K562 (cell line): ENCODE measurements around the gene ST6GALNAC3. TPM values are rescaled to one million over a fixed set of nuclear protein-coding genes. Genes with fewer than 3 reads are reported as not detected.

Source experiments
- ATAC-seq: fragments of 200-7000 bp; cut with Tn5 transposase; 3 replicates; pipeline ENCODE4 v1.9.1; 2020; ENCODE audit warnings: moderate library complexity
- BruUV-seq: library from RNA; stranded (reverse); fragments of 400-500 nt; replicated peaks from 2 replicates; lab custom pipeline; 2021; lab: Mats Ljungman, UMichigan
- CTCF ChIA-PET: fragments of 300-600 bp; formaldehyde crosslinking; extraction: SDS; loops from one replicate; lab custom pipeline; 2021; ENCODE audit warnings: low intra/inter-chr PET ratio; lab: Yijun Ruan, JAX
- POLR2A ChIA-PET: fragments of 300-600, 350-650 bp; sonication (Branson Sonifier 250); formaldehyde crosslinking; extraction: SDS; loops from one replicate; lab custom pipeline; 2021; ENCODE audit warnings: antibody characterized with exemption, inconsistent platforms; lab: Yijun Ruan, JAX
- DNase-seq, 4 experiments: peaks; one replicate each; pipeline versions ENCODE4 v3.0.0 to v3.0.0-alpha.2; 2011 to 2018; ENCODE audit warnings: low spot score in 3 of 4, mixed read lengths in 3 of 4; ENCODE audit errors: extremely low read depth in 1 of 4
- FAIRE-seq: peaks from 2 replicates; lab custom pipeline; 2011; peaks lifted over from hg19 to GRCh38; lab: Jason Lieb, UNC
- H2AFZ ChIP-seq: 2 replicates; pipeline ENCODE4 v1.6.0; 2011; ENCODE audit warnings: low read depth, low read length, control low read depth, inconsistent platforms
- H3K27ac ChIP-seq: fragments of 200-600 bp; 3 replicates; pipeline ENCODE4 v1.8.0; 2011; ENCODE audit warnings: low read depth, mild to moderate bottlenecking, control low read depth, inconsistent platforms, low read length, moderate library complexity, mixed read lengths; ENCODE audit errors: extremely low read depth
- H3K27me3 ChIP-seq, 2 experiments: fragments of 300-600 bp in 1 of 2; 2 replicates in 1 of 2; 3 replicates in 1 of 2; pipeline versions ENCODE4 v1.6.0 to v1.8.0; 2011; ENCODE audit warnings: inconsistent platforms in 2 of 2, low read length in 2 of 2, mild to moderate bottlenecking in 1 of 2, mixed read lengths in 1 of 2, moderate library complexity in 1 of 2; ENCODE audit not compliant: control insufficient read depth in 2 of 2, insufficient read depth in 2 of 2
- H3K36me3 ChIP-seq: fragments of 300-600 bp; 3 replicates; pipeline ENCODE4 v1.8.0; 2011; ENCODE audit warnings: mild to moderate bottlenecking, low read length, inconsistent platforms; ENCODE audit not compliant: control insufficient read depth, insufficient read depth
- H3K4me1 ChIP-seq, 2 experiments: fragments of 200-600 bp in 1 of 2; replicated peaks in 1 of 2; 2 replicates in 1 of 2; 3 replicates in 1 of 2; pipeline versions ENCODE4 v1.5.1 to v1.8.0; 2011; ENCODE audit warnings: inconsistent platforms in 2 of 2, low read length in 2 of 2, mild to moderate bottlenecking in 1 of 2, mixed read lengths in 1 of 2, moderate library complexity in 1 of 2; ENCODE audit not compliant: control insufficient read depth in 2 of 2, insufficient read depth in 2 of 2
- H3K4me2 ChIP-seq: 2 replicates; pipeline ENCODE4 v1.6.1; 2011; ENCODE audit warnings: low read length, control low read depth, inconsistent platforms, mixed read lengths; ENCODE audit not compliant: insufficient read depth
- H3K4me3 ChIP-seq: fragments of 200-600 bp; sonication (generic), shearing (Covaris generic); 2 replicates; pipeline ENCODE4 v1.5.1; 2016; ENCODE audit warnings: control low read depth, inconsistent platforms
- H3K79me2 ChIP-seq: fragments of 200-600 bp; 3 replicates; pipeline ENCODE4 v1.8.0; 2011; ENCODE audit warnings: low read length, inconsistent platforms; ENCODE audit not compliant: control insufficient read depth, insufficient read depth
- H3K9ac ChIP-seq, 2 experiments: 2 replicates each; pipeline versions ENCODE4 v1.6.0 to v1.6.1; 2011; ENCODE audit warnings: low read depth in 2 of 2, low read length in 2 of 2, control low read depth in 1 of 2, inconsistent platforms in 1 of 2, mild to moderate bottlenecking in 1 of 2, mixed read lengths in 1 of 2; ENCODE audit not compliant: insufficient read depth in 1 of 2
- H3K9me1 ChIP-seq: one replicate; pipeline ENCODE4 v1.6.0; 2011; ENCODE audit warnings: inconsistent platforms, mild to moderate bottlenecking, low read length, moderate library complexity; ENCODE audit not compliant: control insufficient read depth, insufficient read depth
- H3K9me3 ChIP-seq: replicated peaks from 2 replicates; pipeline ENCODE4 v1.5.1; 2011; ENCODE audit warnings: low read depth, low read length, inconsistent platforms; ENCODE audit not compliant: control insufficient read depth, insufficient read depth
- H4K20me1 ChIP-seq: replicated peaks from 2 replicates; pipeline ENCODE4 v1.6.1; 2011; ENCODE audit warnings: low read length, inconsistent platforms, mixed read lengths; ENCODE audit not compliant: control insufficient read depth, insufficient read depth
- BRF2 ChIP-seq: IDR thresholded peaks from 3 replicates; pipeline ENCODE4 v1.6.1; 2011; ENCODE audit warnings: borderline replicate concordance, mild to moderate bottlenecking; ENCODE audit not compliant: insufficient read length, insufficient read depth
- CHAMP1 ChIP-seq: fragments of 450-650 bp; IDR thresholded peaks from 2 replicates; pipeline ENCODE4 v1.6.1; 2016; ENCODE audit warnings: mild to moderate bottlenecking
- CTCFL ChIP-seq: IDR thresholded peaks from 2 replicates; pipeline ENCODE4 v1.6.1; 2011; ENCODE audit warnings: borderline replicate concordance, low read depth, mild to moderate bottlenecking, moderate library complexity, low read length; ENCODE audit not compliant: insufficient read depth, poor library complexity, severe bottlenecking
- DEAF1 ChIP-seq: fragments of 450-650 bp; formaldehyde crosslinking; IDR thresholded peaks from 2 replicates; pipeline ENCODE4 v1.4.0; 2020; ENCODE audit warnings: mild to moderate bottlenecking, moderate library complexity
- E2F4 ChIP-seq: sonication (generic); formaldehyde crosslinking; IDR thresholded peaks from 2 replicates; pipeline ENCODE4 v1.8.0; 2022; ENCODE audit warnings: mild to moderate bottlenecking, low read depth, missing genetic modification reagents
- HEY1 ChIP-seq: fragments of 250-450 bp; sonication (Bioruptor Pico); IDR thresholded peaks from 2 replicates; pipeline ENCODE4 v1.5.0; 2020; ENCODE audit warnings: mild to moderate bottlenecking, moderate library complexity, borderline replicate concordance
- JUN ChIP-seq, 2 experiments: sonication (generic) in 1 of 2; formaldehyde crosslinking in 1 of 2; IDR thresholded peaks; 2 replicates each; pipeline versions ENCODE4 v1.6.1 to v1.8.0; 2012 to 2022; ENCODE audit warnings: borderline replicate concordance in 2 of 2, mild to moderate bottlenecking in 2 of 2, improper control_type of control experiment in 1 of 2, low read depth in 1 of 2, low read length in 1 of 2, missing genetic modification reagents in 1 of 2
- POLR2AphosphoS5 ChIP-seq: IDR thresholded peaks from 2 replicates; pipeline ENCODE4 v1.6.1; 2011; ENCODE audit warnings: mild to moderate bottlenecking, low read depth, low read length, moderate library complexity; ENCODE audit not compliant: control insufficient read depth, insufficient read depth
- RAD21 ChIP-seq, 2 experiments: fragments of 250-450 bp in 1 of 2; fragments of 450-650 bp in 1 of 2; sonication (Bioruptor Pico) in 1 of 2; formaldehyde crosslinking in 1 of 2; IDR thresholded peaks in 1 of 2; conservative IDR thresholded peaks in 1 of 2; 2 replicates each; pipeline versions ENCODE4 v1.4.0 to v1.8.0; 2020 to 2022; ENCODE audit warnings: mild to moderate bottlenecking in 2 of 2, moderate library complexity in 1 of 2
- SMAD2 ChIP-seq: fragments of 150-350 bp; IDR thresholded peaks from 2 replicates; pipeline ENCODE4 v1.6.1; 2014; ENCODE audit warnings: low read depth, mild to moderate bottlenecking, low read length
- WGBS: fragments of 100-300 bp; shearing (Covaris generic); methylation state at CpG from one replicate; pipeline ENCODE4 v1.1.6; 2016; ENCODE audit warnings: low coverage, mixed read lengths; ENCODE audit not compliant: insufficient coverage; ENCODE audit errors: missing lambda C conversion rate; 5-methylcytosine and 5-hydroxymethylcytosine counted together
- in situ Hi-C: fragments of 300-500 bp; cut with MboI; formaldehyde crosslinking; loops from 4 replicates; pipeline ENCODE4 v1.15.0; 2018; ENCODE audit warnings: inconsistent platforms, mixed read lengths
- intact Hi-C: fragments of 100-400 bp; cut with micrococcal nuclease; formaldehyde crosslinking; loops from 2 replicates; pipeline ENCODE4 v1.14.2; 2022
- polyA plus RNA-seq, 8 experiments: library from polyadenylated mRNA; depleted of rRNA in 4 of 8; stranded (reverse) in 5 of 8; unstranded in 3 of 8; fragments of >200 nt; fragmentation: Nextera tagmentation in 2 of 8; fragmentation: Illumina TruSeq in 1 of 8; extraction: Ambion mirVana in 2 of 8; extraction: Trizol in 1 of 8; gene quantifications; 2 replicates each; pipeline versions ENCODE4 v1.2.1 to v1.2.3, GENCODE V29; 2011 to 2014; ENCODE audit warnings: inconsistent platforms in 1 of 8, missing spikeins in 1 of 8
- total RNA-seq, 7 experiments: library from RNA; depleted of rRNA in 6 of 7; stranded (reverse); fragments of >200 nt in 6 of 7; fragmentation: Illumina TruSeq in 2 of 7; extraction: Trizol in 2 of 7; gene quantifications; 2 replicates each; pipeline versions ENCODE4 v1.2.1 to v1.2.3, GENCODE V29; 2011 to 2021; ENCODE audit warnings: low replicate concordance in 1 of 7

ST6GALNAC3 gene
- total and polyA plus RNA-seq, 9 of the 15 experiments (the other 6 are each of a cell fraction or from before 2014, with no cell fraction given) = 0.04 to 0.29 (median 0.18) TPM; not detected in 6

GRCh38 chr1:76267631-76268030 lies 193.1 kb downstream of the ST6GALNAC3 start (continued):
- TF ChIP-seq CHAMP1 = no peak
- TF ChIP-seq JUN (IDR thresholded peaks at IDR 0.05; ENCODE audit: borderline replicate concordance, low read depth, low read length) = no peak
- no peak for TF ChIP-seq JUN (CRISPR knock-in tag; IDR thresholded peaks at IDR 0.05; ENCODE audit: borderline replicate concordance)
- TF ChIP-seq DEAF1 (CRISPR knock-in tag) = no peak

GRCh38 chr1:76268341-76268740 lies 193.8 kb downstream of the ST6GALNAC3 start:
- intact Hi-C loops = no loop called here
- Histone ChIP-seq H3K27me3 (no peaks in the 10 kb centered on the region), H3K9ac (no peak overlapping the region), H2AFZ (no peak overlapping the region), H4K20me1 (no peaks in the 10 kb centered on the region), H3K4me3 (no peak overlapping the region), H3K4me1 (no peaks in the 10 kb centered on the region), H3K36me3 (no peaks in the 10 kb centered on the region), H3K79me2 (no peaks in the 10 kb centered on the region), H3K4me2 (no peak overlapping the region), H3K9me3 (no peaks in the 10 kb centered on the region; the same call in 1 of the 2 replicates), H3K27ac (no peak overlapping the region), H3K9me1 (no peaks in the 10 kb centered on the region)
- in situ Hi-C loops = no loop called here
- no peak for FAIRE-seq
- CTCF ChIA-PET = no interaction called here
- ATAC-seq = no peak
- no TSS peak for BruUV-seq
- POLR2A ChIA-PET = no interaction called here
- DNase-seq = no peak
- WGBS = 0% methylated on average over 2 of the region's 2 CpGs
- TF ChIP-seq HEY1 = no peak
- TF ChIP-seq POLR2AphosphoS5 = no peak
- no peak for TF ChIP-seq CTCFL
- no peak for TF ChIP-seq BRF2
- no peak for TF ChIP-seq E2F4 (CRISPR knock-in tag)
- TF ChIP-seq RAD21 (CRISPR knock-in tag; conservative IDR thresholded peaks at IDR 0.05 in 1 of 2, IDR thresholded peaks at IDR 0.05 in 1 of 2) = no peak
- no peak for TF ChIP-seq SMAD2
